Skeletal muscle tissue (tissue), 4 donors: ENCODE data around the gene CYLD. TPM values are rescaled to one million over a fixed set of nuclear protein-coding genes. Genes with fewer than 3 reads are reported as not detected.

Experiments used
- H3K27ac ChIP-seq: one replicate; pipeline ENCODE4 v1.7.0; 2013; ENCODE audit warnings: mild to moderate bottlenecking, low read depth, low read length, inconsistent platforms
- H3K27me3 ChIP-seq, 3 donors: one replicate each; pipeline ENCODE4 v1.7.0; 2013; ENCODE audit warnings: low read length in 3 of 3; ENCODE audit not compliant: control insufficient read depth in 3 of 3, insufficient read depth in 3 of 3
- H3K36me3 ChIP-seq, 3 donors: one replicate each; pipeline ENCODE4 v1.7.0; 2013; ENCODE audit warnings: low read length in 3 of 3; ENCODE audit not compliant: control insufficient read depth in 3 of 3, insufficient read depth in 3 of 3
- H3K4me1 ChIP-seq, 3 donors: one replicate each; pipeline ENCODE4 v1.7.0; 2013; ENCODE audit warnings: low read length in 3 of 3, mild to moderate bottlenecking in 3 of 3; ENCODE audit not compliant: control insufficient read depth in 3 of 3, insufficient read depth in 3 of 3
- H3K4me3 ChIP-seq, 3 donors: one replicate each; pipeline ENCODE4 v1.7.0; 2013; ENCODE audit warnings: low read length in 3 of 3
- H3K9ac ChIP-seq, 3 donors: one replicate each; pipeline ENCODE4 v1.7.0; 2013; ENCODE audit warnings: low read length in 3 of 3, mild to moderate bottlenecking in 3 of 3, moderate library complexity in 2 of 3, low read depth in 1 of 3
- H3K9me3 ChIP-seq, 3 donors: one replicate each; pipeline ENCODE4 v1.7.0; 2013; ENCODE audit warnings: low read length in 3 of 3; ENCODE audit not compliant: control insufficient read depth in 3 of 3
- total RNA-seq: library from RNA; depleted of rRNA; stranded (reverse); fragments of >200 nt; gene quantifications from one replicate; pipeline ENCODE4 v1.2.3, GENCODE V29; 2014
- donor health status: Osteomylitis.

The CYLD gene
- total RNA-seq, 1 donor from 2014 or later = 32.4 TPM

- Histone ChIP-seq H3K27me3 (no peaks in the 10 kb centered on the region), H3K4me3 (no peak overlapping the region), H3K27ac (no peak overlapping the region), H3K36me3 (no peaks in the 10 kb centered on the region), H3K9ac (peak overlapping the region in 1 of 3 donors; percentile 72), H3K4me1 (peaks cover 18 to 28% (median 27%) of the 10 kb centered on the region in 3 donors), H3K9me3 (no peaks in the 10 kb centered on the region)
Observed at GRCh38 chr16:50711040-50711439, 30.8 kb upstream of the CYLD start.

GRCh38 chr16:50711862-50712559 is 29.9 kb upstream of the CYLD start:
- no peaks in the 10 kb centered on the region for H3K9me3 ChIP-seq
- no peaks in the 10 kb centered on the region for H3K27me3 ChIP-seq
- H3K4me3 ChIP-seq = peak overlapping the region in 2 of 3 donors; percentile 41 to 61
- H3K9ac ChIP-seq = peak overlapping the region in 2 of 3 donors; percentile 59 to 72
- H3K36me3 ChIP-seq = no peaks in the 10 kb centered on the region
- H3K4me1 ChIP-seq = peaks cover 18 to 28% (median 27%) of the 10 kb centered on the region in 3 donors
- no peak overlapping the region for H3K27ac ChIP-seq

- H3K4me1 ChIP-seq = peaks cover 18 to 28% (median 27%) of the 10 kb centered on the region in 3 donors
Observed at GRCh38 chr16:50712560-50712898, 29.4 kb upstream of the CYLD start.

GRCh38 chr16:50712956-50713355 is 28.9 kb upstream of the CYLD start:
- no peak overlapping the region for H3K4me3 ChIP-seq
- no peaks in the 10 kb centered on the region for H3K9me3 ChIP-seq
- H3K9ac ChIP-seq = no peak overlapping the region
- H3K36me3 ChIP-seq = no peaks in the 10 kb centered on the region
- H3K27me3 ChIP-seq = no peaks in the 10 kb centered on the region
- no peak overlapping the region for H3K27ac ChIP-seq
- H3K4me1 ChIP-seq = peaks cover 18 to 28% (median 27%) of the 10 kb centered on the region in 3 donors

More at GRCh38 chr16:50712560-50712898, 29.4 kb upstream of the CYLD start:
- H3K36me3 ChIP-seq = no peaks in the 10 kb centered on the region
- H3K4me3 ChIP-seq = no peak overlapping the region
- peak overlapping the region in 1 of 3 donors; percentile 45 for H3K9ac ChIP-seq
- no peak overlapping the region for H3K27ac ChIP-seq
- H3K9me3 ChIP-seq = no peaks in the 10 kb centered on the region
- no peaks in the 10 kb centered on the region for H3K27me3 ChIP-seq

GRCh38 chr16:50717091-50717490 is 24.8 kb upstream of the CYLD start:
- Histone ChIP-seq H3K9ac (no peak overlapping the region), H3K27ac (no peak overlapping the region), H3K36me3 (no peaks in the 10 kb centered on the region), H3K9me3 (no peaks in the 10 kb centered on the region), H3K4me3 (no peak overlapping the region), H3K4me1 (peaks cover 4 to 9% (median 5%) of the 10 kb centered on the region in 3 donors), H3K27me3 (no peaks in the 10 kb centered on the region)

GRCh38 chr16:50717494-50717893 is 24.4 kb upstream of the CYLD start:
- Histone ChIP-seq H3K27ac (no peak overlapping the region), H3K9ac (no peak overlapping the region), H3K4me1 (peaks cover under 1 to 5% (median 1%) of the 10 kb centered on the region in 3 donors), H3K4me3 (no peak overlapping the region), H3K36me3 (no peaks in the 10 kb centered on the region), H3K9me3 (no peaks in the 10 kb centered on the region), H3K27me3 (no peaks in the 10 kb centered on the region)

GRCh38 chr16:50718061-50718760 is 23.7 kb upstream of the CYLD start:
- H3K4me1 ChIP-seq = no peaks in the 10 kb centered on the region
- H3K9ac ChIP-seq = no peak overlapping the region
- H3K4me3 ChIP-seq = no peak overlapping the region
- H3K27me3 ChIP-seq = no peaks in the 10 kb centered on the region
- H3K36me3 ChIP-seq = no peaks in the 10 kb centered on the region
- H3K9me3 ChIP-seq = no peaks in the 10 kb centered on the region
- no peak overlapping the region for H3K27ac ChIP-seq

GRCh38 chr16:50718761-50719400 is 23.0 kb upstream of the CYLD start:
- Histone ChIP-seq H3K9ac (no peak overlapping the region), H3K9me3 (no peaks in the 10 kb centered on the region), H3K4me3 (no peak overlapping the region), H3K36me3 (no peaks in the 10 kb centered on the region), H3K27me3 (no peaks in the 10 kb centered on the region), H3K27ac (no peak overlapping the region), H3K4me1 (no peaks in the 10 kb centered on the region)

- Histone ChIP-seq H3K36me3 (no peaks in the 10 kb centered on the region), H3K27ac (no peak overlapping the region), H3K4me1 (no peaks in the 10 kb centered on the region), H3K27me3 (no peaks in the 10 kb centered on the region), H3K4me3 (no peak overlapping the region), H3K9me3 (no peaks in the 10 kb centered on the region), H3K9ac (no peak overlapping the region)
Observed at GRCh38 chr16:50719401-50720337, 22.2 kb upstream of the CYLD start.
